Measurements from ENCODE around the gene SHMT1.
"Not testable (repeated sequence)": the region's sequence is repeated elsewhere in the genome, so short reads cannot be mapped to it uniquely, and the experiment has no call there.

DNA sequence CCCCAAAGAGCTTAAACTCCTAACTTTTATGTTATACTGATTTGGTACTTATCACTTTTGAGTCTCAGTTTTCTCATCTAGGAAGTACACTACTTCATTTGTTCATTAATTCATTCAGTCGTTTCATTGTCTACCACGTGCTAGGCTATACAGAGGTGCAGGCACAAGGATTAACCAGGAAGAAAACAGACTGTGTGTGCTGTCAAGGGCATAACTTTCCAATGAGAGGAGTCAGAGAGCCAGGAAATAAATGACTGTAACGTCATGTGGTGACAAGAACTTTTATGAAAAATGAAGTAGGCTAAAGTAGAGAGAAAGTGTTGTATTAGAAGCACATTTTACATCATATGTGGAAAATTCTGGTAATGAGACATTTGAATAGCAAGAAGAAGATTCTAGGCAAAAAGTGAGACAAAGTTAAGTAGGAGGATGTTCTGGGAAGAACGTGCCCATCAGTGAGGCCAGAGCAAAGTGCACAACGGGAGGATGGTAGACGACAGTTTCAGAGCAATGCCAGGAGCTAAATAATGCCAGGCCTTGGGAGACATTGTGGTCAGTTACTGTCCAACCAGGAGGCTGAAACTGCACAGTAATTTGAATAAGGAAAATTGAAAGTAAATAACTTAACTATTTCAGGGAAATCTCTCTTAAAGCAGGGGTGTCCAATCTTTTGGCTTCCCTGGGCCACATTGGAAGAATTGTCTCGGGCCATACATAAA lies 38.7 kb upstream of the SHMT1 start:
- TF ChIP-seq POLR2A, EP300 (IDR thresholded peaks at IDR 0.05): not testable (repeated sequence)
- TF ChIP-seq, protein P1, sequence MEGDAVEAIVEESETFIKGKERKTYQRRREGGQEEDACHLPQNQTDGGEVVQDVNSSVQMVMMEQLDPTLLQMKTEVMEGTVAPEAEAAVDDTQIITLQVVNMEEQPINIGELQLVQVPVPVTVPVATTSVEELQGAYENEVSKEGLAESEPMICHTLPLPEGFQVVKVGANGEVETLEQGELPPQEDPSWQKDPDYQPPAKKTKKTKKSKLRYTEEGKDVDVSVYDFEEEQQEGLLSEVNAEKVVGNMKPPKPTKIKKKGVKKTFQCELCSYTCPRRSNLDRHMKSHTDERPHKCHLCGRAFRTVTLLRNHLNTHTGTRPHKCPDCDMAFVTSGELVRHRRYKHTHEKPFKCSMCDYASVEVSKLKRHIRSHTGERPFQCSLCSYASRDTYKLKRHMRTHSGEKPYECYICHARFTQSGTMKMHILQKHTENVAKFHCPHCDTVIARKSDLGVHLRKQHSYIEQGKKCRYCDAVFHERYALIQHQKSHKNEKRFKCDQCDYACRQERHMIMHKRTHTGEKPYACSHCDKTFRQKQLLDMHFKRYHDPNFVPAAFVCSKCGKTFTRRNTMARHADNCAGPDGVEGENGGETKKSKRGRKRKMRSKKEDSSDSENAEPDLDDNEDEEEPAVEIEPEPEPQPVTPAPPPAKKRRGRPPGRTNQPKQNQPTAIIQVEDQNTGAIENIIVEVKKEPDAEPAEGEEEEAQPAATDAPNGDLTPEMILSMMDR (IDR thresholded peaks at IDR 0.05), result not testable (repeated sequence)
